HUES6 (cell line): ENCODE results near the gene TRIM61.
"Not testable (repeated sequence)": the region's sequence is repeated elsewhere in the genome, so short reads cannot be mapped to it uniquely, and the experiment has no call there.

ENCODE experiments used
- H3K27ac ChIP-seq: 2 replicates; pipeline ENCODE4 v1.7.0; 2013; ENCODE audit warnings: low read depth, mild to moderate bottlenecking, low read length, inconsistent platforms
- H3K27me3 ChIP-seq: 2 replicates; pipeline ENCODE4 v1.6.1; 2013; ENCODE audit warnings: low read length; ENCODE audit not compliant: control insufficient read depth, insufficient read depth
- H3K36me3 ChIP-seq: 2 replicates; pipeline ENCODE4 v1.6.1; 2013; ENCODE audit warnings: low read length; ENCODE audit not compliant: control insufficient read depth, insufficient read depth
- H3K4me1 ChIP-seq: 2 replicates; pipeline ENCODE4 v1.6.1; 2013; ENCODE audit warnings: low read length; ENCODE audit not compliant: control insufficient read depth, insufficient read depth
- H3K4me3 ChIP-seq: 2 replicates; pipeline ENCODE4 v1.5.1; 2013; ENCODE audit warnings: low read depth, low read length
- H3K9ac ChIP-seq: one replicate; pipeline ENCODE4 v1.6.1; 2013; ENCODE audit warnings: mild to moderate bottlenecking, low read length
- H3K9me3 ChIP-seq: 2 replicates; pipeline ENCODE4 v1.6.1; 2013; ENCODE audit warnings: low read depth, low read length; ENCODE audit not compliant: control insufficient read depth, insufficient read depth

Gene TRIM61

DNA sequence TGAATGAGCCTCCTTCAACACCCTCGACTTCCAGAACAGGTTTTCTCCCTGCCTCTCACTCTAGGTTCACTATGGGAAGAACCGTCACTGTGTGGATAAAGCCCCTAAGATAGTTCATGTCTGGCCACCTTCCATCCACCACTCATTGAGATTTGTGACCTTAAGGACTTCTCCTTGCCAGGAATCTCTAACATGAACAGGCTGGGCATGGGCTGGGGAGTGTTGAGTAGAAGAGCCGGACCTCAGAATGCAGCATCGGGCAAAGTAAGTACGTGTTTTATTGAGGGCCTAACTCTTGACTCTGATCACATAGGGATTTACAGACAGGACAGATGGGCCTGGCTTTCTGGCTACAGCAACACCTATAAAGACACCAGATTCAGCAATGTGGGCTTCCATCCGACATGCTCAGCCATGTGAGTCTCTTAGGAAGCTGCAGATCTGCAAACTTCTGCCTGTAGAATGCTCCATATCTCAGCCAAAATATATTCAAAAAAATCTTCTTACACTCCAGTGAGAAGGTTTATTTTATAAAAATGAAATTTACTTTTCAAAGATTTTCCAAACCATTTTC is 28.0 kb upstream of the TRIM61 start:
- Histone ChIP-seq H3K9me3 (no peaks in the 10 kb centered on the region), H3K4me1 (no peaks in the 10 kb centered on the region; the same call in 1 of the 2 replicates)

DNA sequence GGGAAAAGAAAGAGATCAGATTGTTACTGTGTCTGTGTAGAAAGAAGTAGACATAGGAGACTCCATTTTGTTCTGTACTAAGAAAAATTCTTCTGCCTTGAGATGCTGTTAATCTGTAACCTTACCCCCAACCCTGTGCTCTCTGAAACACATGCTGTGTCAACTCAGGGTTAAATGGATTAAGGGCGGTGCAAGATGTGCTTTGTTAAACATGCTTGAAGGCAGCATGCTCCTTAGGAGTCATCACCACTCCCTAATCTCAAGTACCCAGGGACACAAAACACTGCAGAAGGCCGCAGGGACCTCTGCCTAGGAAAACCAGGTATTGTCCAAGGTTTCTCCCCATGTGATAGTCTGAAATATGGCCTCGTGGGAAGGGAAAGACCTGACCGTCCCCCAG is 24.5 kb upstream of the TRIM61 start:
- not testable (repeated sequence) for H3K9ac ChIP-seq, H3K9me3 ChIP-seq, H3K27me3 ChIP-seq, H3K27ac ChIP-seq, H3K36me3 ChIP-seq, H3K4me3 ChIP-seq, H3K4me1 ChIP-seq

More for the DNA sequence above, 28.0 kb upstream of the TRIM61 start:
- Histone ChIP-seq H3K36me3 (no peaks in the 10 kb centered on the region), H3K27ac (no peak overlapping the region), H3K9ac (no peak overlapping the region), H3K4me3 (no peak overlapping the region), H3K27me3 (no peaks in the 10 kb centered on the region)

DNA sequence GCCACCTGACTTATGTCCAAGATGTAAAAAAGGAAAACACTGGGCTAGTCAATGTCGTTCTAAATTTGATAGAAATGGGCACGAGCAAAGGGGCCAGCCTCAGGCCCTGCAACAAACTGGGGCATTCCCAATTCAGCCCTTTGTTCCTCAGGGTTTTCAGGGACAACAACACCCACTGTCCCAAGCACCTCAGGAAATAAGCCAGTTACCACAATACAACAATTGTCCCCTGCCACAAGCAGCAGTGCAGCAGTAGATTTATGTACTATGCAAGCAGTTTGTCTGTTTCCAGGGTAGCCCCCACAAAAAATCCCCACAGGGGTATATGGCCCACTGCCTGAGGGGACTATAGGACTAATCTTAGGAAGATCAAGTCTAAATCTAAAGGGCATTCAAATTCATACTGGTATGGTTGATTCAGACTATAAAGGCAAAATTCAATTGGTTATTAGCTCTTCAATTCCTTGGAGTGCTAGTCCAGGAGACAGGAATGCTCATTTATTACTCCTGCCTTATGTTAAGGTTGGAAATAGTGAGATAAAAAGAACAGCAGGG is 21.1 kb upstream of the TRIM61 start:
- not testable (repeated sequence) for H3K9me3 ChIP-seq, H3K36me3 ChIP-seq, H3K4me3 ChIP-seq, H3K27me3 ChIP-seq, H3K4me1 ChIP-seq, H3K27ac ChIP-seq, H3K9ac ChIP-seq

DNA sequence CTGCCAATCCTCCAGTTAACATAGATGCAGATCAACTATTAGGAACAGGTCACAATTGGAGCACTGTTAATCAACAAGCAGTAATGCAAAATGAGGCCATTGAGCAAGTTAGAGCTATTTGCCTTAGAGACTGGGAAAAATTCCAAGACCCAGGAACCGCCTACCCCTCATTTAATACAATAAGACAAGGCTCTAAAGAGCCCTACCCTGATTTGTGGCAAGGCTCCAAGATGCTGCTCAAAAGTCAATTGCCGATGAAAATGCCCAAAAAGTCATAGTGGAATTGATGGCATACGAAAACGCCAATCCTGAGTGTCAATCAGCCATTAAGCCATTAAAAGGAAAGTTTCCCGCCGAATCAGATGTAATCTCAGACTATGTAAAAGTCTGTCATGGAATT is 20.5 kb upstream of the TRIM61 start:
- no peaks in the 10 kb centered on the region for H3K27me3 ChIP-seq
- no peak overlapping the region for H3K27ac ChIP-seq
- no peaks in the 10 kb centered on the region for H3K36me3 ChIP-seq
- no peaks in the 10 kb centered on the region for H3K4me1 ChIP-seq
- H3K4me3 ChIP-seq = no peak overlapping the region
- no peak overlapping the region for H3K9ac ChIP-seq
- H3K9me3 ChIP-seq = no peaks in the 10 kb centered on the region

DNA sequence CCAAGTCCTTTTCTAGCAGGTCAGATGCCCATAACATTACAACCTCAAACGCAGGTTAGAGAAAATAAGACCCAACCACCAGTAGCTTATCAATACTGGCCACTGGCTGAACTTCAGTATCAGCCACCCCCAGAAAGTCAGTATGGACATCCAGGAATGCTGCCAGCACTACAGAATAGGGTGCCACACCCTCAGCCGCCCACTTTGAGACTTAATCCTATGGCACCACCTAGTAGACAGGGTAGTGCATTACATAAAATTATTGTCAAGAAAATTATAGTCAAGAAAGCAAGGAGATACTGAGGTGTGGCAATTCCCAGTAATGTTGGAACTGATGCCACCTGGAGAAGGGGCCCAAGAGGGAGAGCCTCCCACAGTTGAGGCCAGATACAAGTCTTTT is 19.9 kb upstream of the TRIM61 start:
- Histone ChIP-seq H3K9me3 (no peaks in the 10 kb centered on the region), H3K27ac (no peak overlapping the region), H3K4me1 (no peaks in the 10 kb centered on the region), H3K4me3 (no peak overlapping the region), H3K9ac (no peak overlapping the region), H3K36me3 (no peaks in the 10 kb centered on the region), H3K27me3 (no peaks in the 10 kb centered on the region)

DNA sequence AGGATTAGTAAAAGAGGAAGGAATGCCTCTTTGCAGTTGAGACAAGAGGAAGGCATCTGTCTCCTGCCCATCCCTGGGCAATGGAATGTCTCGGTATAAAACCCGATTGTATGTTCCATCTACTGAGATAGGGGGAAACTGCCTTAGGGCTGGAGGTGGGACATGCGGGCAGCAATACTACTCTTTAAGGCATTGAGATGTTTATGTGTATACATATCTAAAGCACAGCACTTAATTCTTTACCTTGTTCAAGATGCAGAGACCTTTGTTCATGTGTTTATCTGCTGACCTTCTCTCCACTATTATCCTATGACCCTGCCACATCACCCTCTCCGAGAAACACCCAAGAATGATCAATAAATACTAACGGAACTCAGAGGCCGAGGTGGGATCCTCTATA is 18.7 kb upstream of the TRIM61 start:
- H3K9ac ChIP-seq, H3K36me3 ChIP-seq, H3K27ac ChIP-seq, H3K4me3 ChIP-seq, H3K9me3 ChIP-seq, H3K4me1 ChIP-seq, H3K27me3 ChIP-seq: not testable (repeated sequence)

DNA sequence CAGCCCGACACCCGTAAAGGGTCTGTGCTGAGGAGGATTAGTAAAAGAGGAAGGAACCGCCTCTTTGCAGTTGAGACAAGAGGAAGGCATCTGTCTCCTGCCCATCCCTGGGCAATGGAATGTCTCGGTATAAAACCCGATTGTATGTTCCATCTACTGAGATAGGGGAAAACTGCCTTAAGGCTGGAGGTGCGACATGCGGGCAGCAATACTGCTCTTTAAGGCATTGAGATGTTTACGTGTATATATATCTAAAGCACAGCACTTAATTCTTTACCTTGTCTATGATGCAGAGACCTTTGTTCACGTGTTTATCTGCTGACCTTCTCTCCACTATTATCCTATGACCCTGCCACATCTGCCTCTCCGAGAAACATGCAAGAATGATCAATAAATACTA is 13.3 kb upstream of the TRIM61 start:
- not testable (repeated sequence) for H3K4me3 ChIP-seq, H3K9me3 ChIP-seq

DNA sequence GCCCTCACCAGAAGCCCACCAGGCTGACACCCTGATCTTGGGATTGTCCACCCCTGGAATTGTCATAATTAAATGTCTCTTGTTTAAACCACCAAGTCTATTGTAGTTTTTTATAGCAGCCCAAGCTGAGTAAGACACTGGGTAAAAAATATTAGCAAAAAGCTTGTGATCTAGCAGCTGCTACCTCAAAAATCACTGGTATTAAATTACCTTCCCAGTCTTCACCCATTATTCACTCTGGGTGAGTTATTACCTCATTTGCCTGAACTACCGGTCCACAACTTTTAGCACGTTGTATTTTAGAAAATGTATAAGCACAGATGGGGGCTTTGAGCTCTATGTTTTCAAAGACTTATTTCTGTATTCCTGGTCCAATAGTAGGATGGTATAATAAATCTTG is 12.0 kb upstream of the TRIM61 start:
- Histone ChIP-seq H3K4me1 (no peaks in the 10 kb centered on the region), H3K9me3 (no peaks in the 10 kb centered on the region), H3K27ac (no peak overlapping the region), H3K36me3 (no peaks in the 10 kb centered on the region), H3K4me3 (no peak overlapping the region), H3K27me3 (no peaks in the 10 kb centered on the region), H3K9ac (no peak overlapping the region)

More for the DNA sequence above, 13.3 kb upstream of the TRIM61 start:
- H3K9ac ChIP-seq, H3K27ac ChIP-seq, H3K27me3 ChIP-seq, H3K36me3 ChIP-seq, H3K4me1 ChIP-seq: not testable (repeated sequence)

DNA sequence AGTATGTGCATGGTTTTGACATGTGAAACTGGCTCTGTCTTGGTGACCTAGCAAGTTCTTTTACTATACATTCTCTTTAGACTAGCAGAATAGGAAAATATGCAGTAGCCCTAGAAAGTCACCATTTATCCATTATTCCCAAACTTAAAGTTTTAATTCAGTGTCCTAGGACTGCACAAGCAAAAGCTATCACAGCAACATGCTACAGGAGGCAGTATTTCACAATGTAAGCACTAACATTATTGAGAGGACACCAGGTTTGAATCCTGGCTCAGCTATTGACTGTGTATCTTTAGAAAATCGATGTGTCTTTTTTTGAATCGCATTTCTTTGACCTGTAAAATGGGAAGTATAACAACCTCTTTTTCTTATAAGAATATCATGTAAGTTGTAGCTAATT is 5.5 kb downstream of the TRIM61 start:
- not testable (repeated sequence) for H3K27ac ChIP-seq, H3K4me3 ChIP-seq, H3K36me3 ChIP-seq, H3K9me3 ChIP-seq, H3K9ac ChIP-seq, H3K4me1 ChIP-seq, H3K27me3 ChIP-seq

DNA sequence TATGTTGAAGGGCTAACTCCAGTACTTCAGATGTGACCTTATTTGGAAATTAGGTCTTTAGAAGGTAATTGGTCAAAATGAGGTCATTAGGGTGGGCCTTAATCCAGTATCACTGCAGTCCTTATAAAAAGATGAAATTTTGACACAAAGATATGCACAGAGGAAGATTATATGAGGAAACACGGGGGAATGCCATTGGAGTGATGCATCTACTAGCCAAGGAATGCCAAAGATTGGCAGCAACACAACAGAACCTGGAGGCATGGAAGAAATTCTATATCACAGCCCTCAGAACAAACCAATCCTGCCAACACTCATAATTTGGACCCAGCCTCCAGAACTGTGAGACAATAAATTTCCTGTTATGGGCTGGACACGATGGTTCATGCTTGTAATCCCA is 17.6 kb downstream of the TRIM61 start:
- no peak overlapping the region for H3K27ac ChIP-seq
- peaks cover 13% of the 10 kb centered on the region for H3K4me1 ChIP-seq
- H3K9me3 ChIP-seq = no peaks in the 10 kb centered on the region
- H3K4me3 ChIP-seq = no peak overlapping the region
- H3K36me3 ChIP-seq = no peaks in the 10 kb centered on the region
- H3K9ac ChIP-seq = no peak overlapping the region
- H3K27me3 ChIP-seq = no peaks in the 10 kb centered on the region

DNA sequence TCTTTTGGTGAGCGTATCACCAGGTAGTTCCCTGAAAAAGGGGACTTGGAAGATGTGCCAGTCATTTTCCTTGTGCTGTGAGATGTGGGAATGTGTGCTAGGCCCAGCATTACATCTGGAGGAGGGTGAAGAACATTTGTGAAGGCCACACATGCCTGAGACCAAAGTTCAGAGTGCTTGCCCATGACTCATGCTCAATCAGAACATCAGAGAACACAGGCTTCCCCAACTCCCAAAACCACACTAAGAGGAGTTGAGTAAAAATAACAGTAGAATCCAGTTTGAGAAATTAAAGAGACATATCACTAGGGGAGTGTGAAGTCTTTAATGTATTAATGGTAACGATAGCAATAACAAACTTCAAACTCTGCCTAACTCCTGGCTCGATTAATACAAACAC is 18.0 kb downstream of the TRIM61 start:
- not testable (repeated sequence) for H3K9me3 ChIP-seq, H3K27ac ChIP-seq

More for the DNA sequence above, 18.0 kb downstream of the TRIM61 start:
- H3K36me3 ChIP-seq, H3K27me3 ChIP-seq, H3K9ac ChIP-seq, H3K4me3 ChIP-seq: not testable (repeated sequence)
- peaks cover 13% of the 10 kb centered on the region for H3K4me1 ChIP-seq
